OCI-LY7 (cell line): ENCODE data around the gene SMOC2. TPM values are rescaled to one million over a fixed set of nuclear protein-coding genes. Genes with fewer than 3 reads are reported as not detected.

Experiments used
- BruUV-seq: library from RNA; stranded (reverse); fragments of 400-500 nt; replicated peaks from 2 replicates; lab custom pipeline; 2021; lab: Mats Ljungman, UMichigan
- CTCF ChIA-PET: fragments of 300-600 bp; sonication (Branson Sonifier 250); formaldehyde crosslinking; loops from one replicate; lab custom pipeline; 2022; ENCODE audit warnings: antibody characterized with exemption; ENCODE audit not compliant: unreplicated experiment; lab: Charles Lee
- POLR2A ChIA-PET: fragments of 300-600 bp; sonication (Branson Sonifier 250); formaldehyde crosslinking; loops from one replicate; lab custom pipeline; 2022; ENCODE audit warnings: antibody characterized with exemption; lab: Charles Lee
- DNase-seq: peaks from one replicate; pipeline ENCODE4 v3.0.0-alpha.2; 2015; ENCODE audit warnings: low spot score
- H2AFZ ChIP-seq: fragments of 200-600 bp; sonication (generic), shearing (Covaris generic); 2 replicates; pipeline ENCODE4 v1.6.1; 2014; ENCODE audit warnings: mild to moderate bottlenecking, antibody characterized with exemption, low read length, moderate library complexity
- H3K27ac ChIP-seq: fragments of 200-600 bp; sonication (generic); 2 replicates; pipeline ENCODE4 v1.5.1; 2014; ENCODE audit warnings: mixed run types, low read depth, mild to moderate bottlenecking, moderate library complexity, low read length, inconsistent platforms; ENCODE audit not compliant: poor library complexity, severe bottlenecking
- H3K36me3 ChIP-seq: fragments of 200-600 bp; sonication (generic); 2 replicates; pipeline ENCODE4 v1.6.1; 2014; ENCODE audit warnings: mild to moderate bottlenecking, antibody characterized with exemption, low read length, moderate library complexity, mixed read lengths; ENCODE audit not compliant: insufficient read depth
- H3K4me1 ChIP-seq: fragments of 200-600 bp; sonication (generic); 2 replicates; pipeline ENCODE4 v1.5.1; 2014; ENCODE audit warnings: mild to moderate bottlenecking, low read length; ENCODE audit not compliant: insufficient read depth, poor library complexity, severe bottlenecking
- H3K4me2 ChIP-seq: fragments of 200-600 bp; sonication (generic); 2 replicates; pipeline ENCODE4 v1.6.1; 2014; ENCODE audit warnings: mild to moderate bottlenecking, low read length
- H3K4me3 ChIP-seq: fragments of 200-600 bp; sonication (generic); 2 replicates; pipeline ENCODE4 v1.5.1; 2014; ENCODE audit warnings: mild to moderate bottlenecking, low read depth, low read length; ENCODE audit not compliant: poor library complexity, severe bottlenecking
- H3K79me2 ChIP-seq: fragments of 200-600 bp; sonication (generic); 2 replicates; pipeline ENCODE4 v1.6.1; 2016; ENCODE audit warnings: low read depth, mild to moderate bottlenecking, low read length, moderate library complexity, mixed read lengths; ENCODE audit not compliant: insufficient read depth
- H3K9me2 ChIP-seq: fragments of 200-600 bp; sonication (generic); 2 replicates; pipeline ENCODE4 v1.6.1; 2016; ENCODE audit warnings: mild to moderate bottlenecking, low read length, mixed read lengths; ENCODE audit not compliant: insufficient read depth
- H3K9me3 ChIP-seq: fragments of 200-600 bp; sonication (generic); 2 replicates; pipeline ENCODE4 v1.6.1; 2014; ENCODE audit warnings: mild to moderate bottlenecking, mixed run types, low read length, mixed read lengths
- H4K20me1 ChIP-seq: fragments of 200-600 bp; sonication (generic); 2 replicates; pipeline ENCODE4 v1.6.1; 2014; ENCODE audit warnings: mild to moderate bottlenecking, antibody characterized with exemption, low read length, moderate library complexity, mixed read lengths; ENCODE audit not compliant: insufficient read depth
- CTCF ChIP-seq: fragments of 200-600 bp; sonication (generic); conservative IDR thresholded peaks from 2 replicates; pipeline ENCODE4 v1.5.1; 2014; ENCODE audit warnings: mild to moderate bottlenecking, antibody characterized with exemption, low read length, moderate library complexity, mixed read lengths
- EZH2phosphoT487 ChIP-seq: fragments of 200-600 bp; sonication (generic); IDR thresholded peaks from 2 replicates; pipeline ENCODE4 v1.6.1; 2018; ENCODE audit warnings: low read depth, borderline replicate concordance, mild to moderate bottlenecking, mixed run types, antibody characterized with exemption, low read length, moderate library complexity, mixed read lengths
- intact Hi-C: fragments of 100-400 bp; cut with micrococcal nuclease; formaldehyde crosslinking; loops from one replicate; pipeline ENCODE4 v1.10.0; 2022; ENCODE audit not compliant: unreplicated experiment
- total RNA-seq, 2 experiments: library from RNA; depleted of rRNA in 1 of 2; stranded (reverse); fragments of >200 nt in 1 of 2; shearing (Covaris generic) in 1 of 2; gene quantifications; 2 replicates each; pipeline ENCODE4 v1.2.3, GENCODE V29; 2014 to 2022

SMOC2 gene
- total RNA-seq, 2 experiments from 2014 or later = not detected

- no peak overlapping the region for H3K4me3 ChIP-seq
- no peaks in the 10 kb centered on the region for H3K79me2 ChIP-seq
- no peaks in the 10 kb centered on the region for H3K36me3 ChIP-seq
- ChIA-PET CTCF (no interaction called here), POLR2A (no interaction called here)
- no peaks in the 10 kb centered on the region for H3K9me2 ChIP-seq
- no peak overlapping the region for H3K27ac ChIP-seq
- no peak for TF ChIP-seq CTCF
- TF ChIP-seq EZH2phosphoT487 = no peak
- DNase-seq = no peak
- H3K4me2 ChIP-seq = no peak overlapping the region
- no peaks in the 10 kb centered on the region for H4K20me1 ChIP-seq
- H3K9me3 ChIP-seq = no peaks in the 10 kb centered on the region
- H3K4me1 ChIP-seq = no peaks in the 10 kb centered on the region
- no peak overlapping the region for H2AFZ ChIP-seq
- intact Hi-C loops = no loop called here
- no TSS peak for BruUV-seq
These were observed 140.3 kb downstream of the SMOC2 start for GRCh38 chr6:168581236-168581635.

- H3K4me2 ChIP-seq = no peak overlapping the region
- CTCF ChIA-PET = no interaction called here
- H3K79me2 ChIP-seq = no peaks in the 10 kb centered on the region
- H3K36me3 ChIP-seq = no peaks in the 10 kb centered on the region
- H3K27ac ChIP-seq = no peak overlapping the region
- POLR2A ChIA-PET = no interaction called here
- no peaks in the 10 kb centered on the region for H4K20me1 ChIP-seq
- TF ChIP-seq CTCF (no peak), EZH2phosphoT487 (no peak)
- H3K9me2 ChIP-seq = no peaks in the 10 kb centered on the region
- no peak for DNase-seq
- intact Hi-C loops = no loop called here
- no peak overlapping the region for H2AFZ ChIP-seq
- no peak overlapping the region for H3K4me3 ChIP-seq
- no TSS peak for BruUV-seq
- no peaks in the 10 kb centered on the region for H3K4me1 ChIP-seq
- no peaks in the 10 kb centered on the region for H3K9me3 ChIP-seq
These were observed 140.7 kb downstream of the SMOC2 start for GRCh38 chr6:168581706-168582105.

- intact Hi-C loops = no loop called here
- Histone ChIP-seq H3K4me3 (no peak overlapping the region), H3K4me2 (no peak overlapping the region), H3K36me3 (no peaks in the 10 kb centered on the region), H3K9me3 (no peaks in the 10 kb centered on the region), H3K27ac (no peak overlapping the region), H3K4me1 (no peaks in the 10 kb centered on the region), H2AFZ (no peak overlapping the region), H3K79me2 (no peaks in the 10 kb centered on the region), H4K20me1 (no peaks in the 10 kb centered on the region), H3K9me2 (no peaks in the 10 kb centered on the region)
- TF ChIP-seq EZH2phosphoT487 (no peak), CTCF (no peak)
- POLR2A ChIA-PET = no interaction called here
- BruUV-seq = no TSS peak
- DNase-seq = no peak
- CTCF ChIA-PET = no interaction called here
These were observed 141.6 kb downstream of the SMOC2 start for GRCh38 chr6:168582571-168582981.
